IMR-90 (cell line): ENCODE data around the gene PTRHD1. TPM values are rescaled to one million over a fixed set of nuclear protein-coding genes. Genes with fewer than 3 reads are reported as not detected.
A peak's percentile ranks its signal among the peaks of the same experiment; 100 is the strongest.

Experiments used
- ATAC-seq: fragments of 200-7000 bp; cut with Tn5 transposase; 2 replicates; pipeline ENCODE4 v1.9.1; 2020; ENCODE audit warnings: low read depth, mild to moderate bottlenecking, moderate library complexity
- BruUV-seq: library from RNA; stranded (reverse); fragments of 400-500 nt; replicated peaks from 2 replicates; lab custom pipeline; 2021; lab: Mats Ljungman, UMichigan
- CTCF ChIA-PET: fragments of 300-600 bp; formaldehyde crosslinking; extraction: SDS; loops from one replicate; lab custom pipeline; 2021; ENCODE audit warnings: antibody characterized with exemption; lab: Yijun Ruan, JAX
- POLR2A ChIA-PET: fragments of 300-600 bp; sonication (Branson Sonifier 250); formaldehyde crosslinking; loops from one replicate; lab custom pipeline; 2022; ENCODE audit warnings: antibody characterized with exemption; ENCODE audit not compliant: unreplicated experiment; lab: Charles Lee
- DNase-seq: peaks from one replicate; pipeline ENCODE4 v3.0.0; 2013
- H2AFZ ChIP-seq: replicated peaks from 2 replicates; pipeline ENCODE3; 2013; ENCODE audit warnings: low read length, mild to moderate bottlenecking; ENCODE audit not compliant: poor library complexity
- H2AK5ac ChIP-seq: 2 replicates; pipeline ENCODE4 v1.6.1; 2013; ENCODE audit warnings: low read depth, low read length, inconsistent platforms
- H2AK9ac ChIP-seq: replicated peaks from 2 replicates; pipeline ENCODE3; 2013; ENCODE audit warnings: mild to moderate bottlenecking, low read depth, low read length, moderate library complexity; ENCODE audit not compliant: poor library complexity
- H2BK120ac ChIP-seq: 2 replicates; pipeline ENCODE4 v1.6.1; 2013; ENCODE audit warnings: low read depth, low read length, inconsistent platforms
- H2BK15ac ChIP-seq: 3 replicates; pipeline ENCODE4 v1.6.1; 2013; ENCODE audit warnings: low read depth, low read length, inconsistent platforms
- H2BK20ac ChIP-seq: 2 replicates; pipeline ENCODE4 v1.6.1; 2013; ENCODE audit warnings: low read depth, mild to moderate bottlenecking, inconsistent platforms, low read length, moderate library complexity
- H2BK5ac ChIP-seq: 2 replicates; pipeline ENCODE4 v1.6.1; 2013; ENCODE audit warnings: mild to moderate bottlenecking, low read depth, low read length, inconsistent platforms; ENCODE audit not compliant: poor library complexity, severe bottlenecking
- H3K14ac ChIP-seq: replicated peaks from 2 replicates; pipeline ENCODE4 v1.6.1; 2013; ENCODE audit warnings: low read depth, low read length, inconsistent platforms
- H3K18ac ChIP-seq: 2 replicates; pipeline ENCODE4 v1.6.1; 2013; ENCODE audit warnings: low read depth, low read length, control low read depth
- H3K23ac ChIP-seq: 2 replicates; pipeline ENCODE4 v1.6.1; 2013; ENCODE audit warnings: low read depth, low read length, inconsistent platforms
- H3K27ac ChIP-seq: 2 replicates; pipeline ENCODE4 v1.5.1; 2013; ENCODE audit warnings: mild to moderate bottlenecking, control low read depth, low read length; ENCODE audit not compliant: insufficient read depth
- H3K27me3 ChIP-seq: 2 replicates; pipeline ENCODE4 v1.6.1; 2013; ENCODE audit warnings: low read length; ENCODE audit not compliant: control insufficient read depth, insufficient read depth
- H3K36me3 ChIP-seq: 2 replicates; pipeline ENCODE4 v1.6.1; 2013; ENCODE audit warnings: low read length, mixed read lengths; ENCODE audit not compliant: control insufficient read depth, insufficient read depth
- H3K4ac ChIP-seq: 2 replicates; pipeline ENCODE4 v1.6.1; 2013; ENCODE audit warnings: low read depth, low read length, inconsistent platforms
- H3K4me1 ChIP-seq: 2 replicates; pipeline ENCODE4 v1.6.1; 2013; ENCODE audit warnings: low read length, mixed read lengths; ENCODE audit not compliant: control insufficient read depth, insufficient read depth
- H3K4me2 ChIP-seq: 2 replicates; pipeline ENCODE4 v1.6.1; 2013; ENCODE audit warnings: low read depth, mild to moderate bottlenecking, control low read depth, low read length, moderate library complexity
- H3K4me3 ChIP-seq: 2 replicates; pipeline ENCODE4 v1.5.1; 2013; ENCODE audit warnings: low read depth, mild to moderate bottlenecking, control low read depth, low read length, moderate library complexity; ENCODE audit not compliant: insufficient read depth
- H3K56ac ChIP-seq: 2 replicates; pipeline ENCODE4 v1.6.1; 2013; ENCODE audit warnings: low read length, inconsistent platforms; ENCODE audit not compliant: insufficient read depth; ENCODE audit errors: extremely low read depth
- H3K79me1 ChIP-seq, 2 experiments: 2 replicates each; pipeline ENCODE4 v1.6.1; 2013; ENCODE audit warnings: low read length in 2 of 2, inconsistent platforms in 1 of 2, low read depth in 1 of 2
- H3K9ac ChIP-seq: 2 replicates; pipeline ENCODE4 v1.6.1; 2013; ENCODE audit warnings: low read depth, low read length, control low read depth
- H3K9me1 ChIP-seq: 2 replicates; pipeline ENCODE4 v1.6.1; 2013; ENCODE audit warnings: low read length, inconsistent platforms; ENCODE audit not compliant: insufficient read depth
- H3K9me3 ChIP-seq: 2 replicates; pipeline ENCODE4 v1.6.1; 2013; ENCODE audit warnings: low read length; ENCODE audit not compliant: control insufficient read depth, insufficient read depth
- H4K20me1 ChIP-seq: 2 replicates; pipeline ENCODE4 v1.6.1; 2013; ENCODE audit warnings: low read length, inconsistent platforms; ENCODE audit not compliant: insufficient read depth
- H4K5ac ChIP-seq: 2 replicates; pipeline ENCODE4 v1.6.1; 2013; ENCODE audit warnings: mild to moderate bottlenecking, low read depth, low read length, control low read depth
- H4K8ac ChIP-seq, 2 experiments: 2 replicates each; pipeline ENCODE4 v1.6.1; 2013; ENCODE audit warnings: low read depth in 2 of 2, low read length in 2 of 2, control low read depth in 1 of 2, inconsistent platforms in 1 of 2
- H4K91ac ChIP-seq: 2 replicates; pipeline ENCODE4 v1.6.1; 2013; ENCODE audit warnings: low read depth, low read length, inconsistent platforms; ENCODE audit not compliant: insufficient read depth
- BHLHE40 ChIP-seq: fragments of 150-350 bp; IDR thresholded peaks from 2 replicates; pipeline ENCODE4 v1.6.1; 2016; ENCODE audit warnings: mild to moderate bottlenecking, low read depth, low read length
- CEBPB ChIP-seq: IDR thresholded peaks from 2 replicates; pipeline ENCODE4 v1.6.1; 2012; ENCODE audit warnings: low read depth, low read length, improper control_type of control experiment
- CHD1 ChIP-seq: IDR thresholded peaks from 2 replicates; pipeline ENCODE4 v1.6.1; 2012; ENCODE audit warnings: low read depth, low read length, improper control_type of control experiment
- CTCF ChIP-seq: conservative IDR thresholded peaks from 2 replicates; pipeline ENCODE4 v1.5.1; 2012; ENCODE audit warnings: mild to moderate bottlenecking, low read depth, low read length, improper control_type of control experiment
- ELK1 ChIP-seq: fragments of 150-350 bp; IDR thresholded peaks from 2 replicates; pipeline ENCODE4 v1.6.1; 2016; ENCODE audit warnings: low read depth, mild to moderate bottlenecking, low read length, moderate library complexity, borderline replicate concordance
- FOS ChIP-seq: fragments of 150-350 bp; IDR thresholded peaks from 2 replicates; pipeline ENCODE4 v1.6.1; 2016; ENCODE audit warnings: low read depth, low read length
- MAFK ChIP-seq: IDR thresholded peaks from 2 replicates; pipeline ENCODE4 v1.6.1; 2012; ENCODE audit warnings: low read depth, low read length, improper control_type of control experiment
- MAZ ChIP-seq: IDR thresholded peaks from 2 replicates; pipeline ENCODE4 v1.6.1; 2012; ENCODE audit warnings: low read depth, mild to moderate bottlenecking, low read length, improper control_type of control experiment, moderate library complexity, borderline replicate concordance
- MXI1 ChIP-seq: IDR thresholded peaks from 2 replicates; pipeline ENCODE4 v1.6.1; 2012; ENCODE audit warnings: low read depth, mild to moderate bottlenecking, low read length, moderate library complexity, borderline replicate concordance
- NFE2L2 ChIP-seq: fragments of 150-350 bp; IDR thresholded peaks from 2 replicates; pipeline ENCODE4 v1.6.1; 2016; ENCODE audit warnings: low read depth, mild to moderate bottlenecking, low read length
- POLR2A ChIP-seq: IDR thresholded peaks from 2 replicates; pipeline ENCODE4 v1.6.1; 2012; ENCODE audit warnings: mild to moderate bottlenecking, low read depth, low read length
- RAD21 ChIP-seq: IDR thresholded peaks from 2 replicates; pipeline ENCODE4 v1.6.1; 2012; ENCODE audit warnings: low read length, improper control_type of control experiment
- RCOR1 ChIP-seq: IDR thresholded peaks from 2 replicates; pipeline ENCODE4 v1.6.1; 2012; ENCODE audit warnings: mild to moderate bottlenecking, low read length, improper control_type of control experiment; ENCODE audit not compliant: insufficient replicate concordance
- RFX5 ChIP-seq: IDR thresholded peaks from 2 replicates; pipeline ENCODE4 v1.8.0; 2012; ENCODE audit warnings: low read depth, mild to moderate bottlenecking, low read length, moderate library complexity
- SMC3 ChIP-seq: fragments of 150-350 bp; IDR thresholded peaks from 2 replicates; pipeline ENCODE4 v1.6.1; 2016; ENCODE audit warnings: low read depth, mild to moderate bottlenecking, antibody characterized with exemption, low read length, moderate library complexity
- USF2 ChIP-seq: fragments of 150-350 bp; IDR thresholded peaks from 2 replicates; pipeline ENCODE4 v1.6.1; 2017; ENCODE audit warnings: mild to moderate bottlenecking, antibody characterized with exemption, low read length, low read depth
- WGBS, 2 experiments: methylation state at CpG; one replicate each; pipeline versions ENCODE4 v1.1.5 to v1.1.7; 2013; ENCODE audit warnings: missing lambda C conversion rate in 2 of 2; ENCODE audit not compliant: insufficient read length in 1 of 2; ENCODE audit errors: extremely low coverage in 2 of 2; 5-methylcytosine and 5-hydroxymethylcytosine counted together
- dilution Hi-C: fragments of 300-500 bp; cut with HindIII; formaldehyde crosslinking; loops from one replicate; pipeline ENCODE4 v1.14.3; 2018; ENCODE audit warnings: low sequenced_read_pairs; ENCODE audit not compliant: unreplicated experiment
- in situ Hi-C: fragments of 300-500 bp; cut with MboI; formaldehyde crosslinking; loops from 3 replicates; pipeline ENCODE4 v1.14.3; 2019; ENCODE audit warnings: low sequenced_read_pairs, inconsistent platforms, mixed read lengths
- intact Hi-C: fragments of 100-400 bp; cut with micrococcal nuclease; formaldehyde crosslinking; loops from 2 replicates; pipeline ENCODE4 v1.10.0; 2022
- polyA plus RNA-seq, 3 experiments: library from polyadenylated mRNA; depleted of rRNA; stranded (reverse); fragments of >200 nt; gene quantifications; 2 replicates each; pipeline ENCODE4 v1.2.3, GENCODE V29; 2012; ENCODE audit warnings: low replicate concordance in 1 of 3
- total RNA-seq: library from RNA; depleted of rRNA; stranded (reverse); fragments of >200 nt; gene quantifications from 2 replicates; pipeline ENCODE4 v1.2.3, GENCODE V29; 2012

The PTRHD1 gene
- total and polyA plus RNA-seq, 2 of the 4 experiments (the other 2 are of a cell fraction), result 11.7 to 30.9 TPM

GRCh38 chr2:24792542-24792873 lies 683 bp downstream of the PTRHD1 start:
- Histone ChIP-seq H2BK120ac (peak overlapping the region; percentile 72), H4K91ac (peak overlapping the region; percentile 87), H3K23ac (peak overlapping the region; percentile 100; the same call in 1 of the 2 replicates), H3K4me3 (peak overlapping the region; percentile 75), H2BK15ac (peak overlapping the region; percentile 26; the same call in 2 of the 3 replicates), H3K36me3 (peaks cover 3% of the 10 kb centered on the region; the same call in 1 of the 2 replicates), H4K8ac (peak overlapping the region; percentile 92 to 99), H3K14ac (peak overlapping the region; percentile 93), H2BK5ac (peak overlapping the region; percentile 98), H4K20me1 (no peaks in the 10 kb centered on the region), H3K27me3 (no peaks in the 10 kb centered on the region), H3K27ac (peak overlapping the region; percentile 96), H2AFZ (peak overlapping the region; percentile 100), H3K9me1 (peaks cover 9% of the 10 kb centered on the region), H3K4me1 (peaks cover 2% of the 10 kb centered on the region), H2AK5ac (no peak overlapping the region), H3K56ac (peak overlapping the region; percentile 42), H2BK20ac (peak overlapping the region; percentile 11; the same call in 1 of the 2 replicates), H3K9me3 (no peaks in the 10 kb centered on the region), H3K18ac (peak overlapping the region; percentile 65), H4K5ac (peak overlapping the region; percentile 87), H3K9ac (peak overlapping the region; percentile 94), H3K4ac (peak overlapping the region; percentile 91), H2AK9ac (peak overlapping the region; percentile 85), H3K4me2 (peak overlapping the region; percentile 81), H3K79me1 (peaks cover 24 to 46% of the 10 kb centered on the region in 2 experiments; a peak in 3 of 4 replicates)
- BruUV-seq, result no TSS peak
- 0% methylated on average over 2 of the region's 6 CpGs; no CpG with 5 or more reads in 1 of the 2 experiments for WGBS, 2 experiments
- POLR2A ChIA-PET, result interaction anchor here (1.3 kb wide), 1 partner anchor 30 kb away, joined by 5 read pairs; no protein-coding TSS in a partner anchor
- CTCF ChIA-PET, result interaction anchor here (0.6 to 1.2 kb wide), 5 partner anchors 17 to 372 kb away, joined by 3 to 5 read pairs (median 4); no protein-coding TSS in a partner anchor
- in situ Hi-C loops (no loop called here), intact Hi-C loops (loop anchor here (1.0 to 5.0 kb wide), 2 partner anchors 34 to 300 kb away; partner anchors contain the start of gene NCOA1), dilution Hi-C loops (no loop called here)
- ATAC-seq, result no peak
- no peak for DNase-seq
- TF ChIP-seq SMC3 (no peak), FOS (no peak), ELK1 (no peak), NFE2L2 (no peak), CEBPB (no peak), CTCF (no peak), RCOR1 (no peak), CHD1 (no peak), RFX5 (no peak), USF2 (no peak), RAD21 (no peak), MAZ (no peak), POLR2A (no peak), BHLHE40 (no peak), MXI1 (no peak), MAFK (no peak)
